ENCODE data around the gene CUL7. TPM values are rescaled to one million over a fixed set of nuclear protein-coding genes. Genes with fewer than 3 reads are reported as not detected.

The CUL7 gene
- total RNA-seq, 2 experiments from 2014 or later, result 13.9 TPM

DNA sequence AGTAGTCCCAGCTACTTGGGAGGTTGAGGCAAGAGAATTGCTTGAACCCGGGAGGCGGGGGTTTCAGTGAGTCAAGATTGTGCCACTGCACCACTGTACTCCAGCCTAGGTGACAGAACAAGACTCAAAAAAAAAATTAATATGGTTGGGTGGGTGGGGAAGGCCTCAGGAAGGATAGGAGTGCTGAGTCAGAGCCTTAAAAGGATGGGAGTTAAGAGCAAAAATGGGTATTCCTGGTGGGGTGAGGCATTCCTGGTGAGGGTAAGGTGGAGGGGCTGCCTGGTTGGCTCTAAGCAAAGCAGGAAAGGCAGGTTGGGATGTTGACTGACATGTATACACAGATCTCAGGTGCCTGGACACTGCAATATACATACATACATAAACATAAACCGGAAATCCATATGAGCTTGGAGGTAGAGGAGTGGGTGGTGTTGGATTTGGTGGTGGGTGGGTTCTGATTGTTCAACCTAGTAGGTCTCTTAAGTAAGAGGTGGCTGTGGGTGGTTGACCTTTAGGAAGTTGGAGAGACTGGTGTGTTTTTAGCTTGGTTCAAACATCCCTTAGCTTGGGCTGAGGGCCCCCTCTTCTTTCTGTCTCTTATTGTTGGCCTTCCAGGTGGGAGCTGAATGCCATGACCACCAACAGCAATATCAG is 33.5 kb downstream of the CUL7 start:
- TF ChIP-seq, protein P1, sequence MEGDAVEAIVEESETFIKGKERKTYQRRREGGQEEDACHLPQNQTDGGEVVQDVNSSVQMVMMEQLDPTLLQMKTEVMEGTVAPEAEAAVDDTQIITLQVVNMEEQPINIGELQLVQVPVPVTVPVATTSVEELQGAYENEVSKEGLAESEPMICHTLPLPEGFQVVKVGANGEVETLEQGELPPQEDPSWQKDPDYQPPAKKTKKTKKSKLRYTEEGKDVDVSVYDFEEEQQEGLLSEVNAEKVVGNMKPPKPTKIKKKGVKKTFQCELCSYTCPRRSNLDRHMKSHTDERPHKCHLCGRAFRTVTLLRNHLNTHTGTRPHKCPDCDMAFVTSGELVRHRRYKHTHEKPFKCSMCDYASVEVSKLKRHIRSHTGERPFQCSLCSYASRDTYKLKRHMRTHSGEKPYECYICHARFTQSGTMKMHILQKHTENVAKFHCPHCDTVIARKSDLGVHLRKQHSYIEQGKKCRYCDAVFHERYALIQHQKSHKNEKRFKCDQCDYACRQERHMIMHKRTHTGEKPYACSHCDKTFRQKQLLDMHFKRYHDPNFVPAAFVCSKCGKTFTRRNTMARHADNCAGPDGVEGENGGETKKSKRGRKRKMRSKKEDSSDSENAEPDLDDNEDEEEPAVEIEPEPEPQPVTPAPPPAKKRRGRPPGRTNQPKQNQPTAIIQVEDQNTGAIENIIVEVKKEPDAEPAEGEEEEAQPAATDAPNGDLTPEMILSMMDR (IDR thresholded peaks at IDR 0.05), result no peak
- POLR2A ChIA-PET, result interaction anchor here (1.1 to 2.8 kb wide), 8 partner anchors 13 to 123 kb away, joined by 3 to 9 read pairs (median 6); partner anchors contain the start of genes CNPY3, CUL7 and PEX6
- ATAC-seq (no peak), DNase-seq (no peak)
- Mint-ChIP-seq H3K4me3 (peak overlapping the region; percentile 85), H3K4me1 (ENCODE audit: low read depth) (peaks cover 42% of the 10 kb centered on the region), H3K9me3 (no peaks in the 10 kb centered on the region), H3K27me3 (no peaks in the 10 kb centered on the region), H3K36me3 (ENCODE audit: low read depth) (peaks cover 41% of the 10 kb centered on the region), H3K27ac (peak overlapping the region; percentile 63)
- intact Hi-C loops (cut with micrococcal nuclease), result no loop called here
- CTCF ChIA-PET, result interaction anchor here (0.8 to 2.7 kb wide), 6 partner anchors 16 to 209 kb away, joined by 3 to 12 read pairs (median 4); partner anchors contain the start of gene DNPH1

DNA sequence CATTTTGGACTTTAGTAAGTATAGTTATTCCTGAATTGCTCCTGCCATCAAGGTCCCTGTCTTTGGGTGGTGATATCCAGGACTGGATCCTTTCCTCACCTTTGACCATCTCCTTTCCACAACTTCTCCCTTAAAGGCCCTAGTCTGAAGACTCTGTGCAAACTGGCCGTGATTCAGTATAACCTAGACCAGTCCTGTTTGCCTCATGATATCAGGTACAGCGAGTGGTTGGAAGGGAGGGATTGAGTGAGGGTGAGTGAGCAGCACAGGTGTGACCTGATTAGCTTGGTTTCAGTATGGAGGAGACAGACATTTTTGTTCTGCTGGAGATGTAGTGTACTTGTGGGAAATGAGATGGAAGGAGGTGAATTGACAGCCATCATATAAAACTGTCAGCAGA is 34.5 kb downstream of the CUL7 start:
- DNase-seq, result no peak
- Mint-ChIP-seq H3K9me3 (no peaks in the 10 kb centered on the region), H3K27ac (no peak overlapping the region), H3K27me3 (no peaks in the 10 kb centered on the region), H3K4me1 (ENCODE audit: low read depth) (peaks cover 42% of the 10 kb centered on the region), H3K4me3 (no peak overlapping the region), H3K36me3 (ENCODE audit: low read depth) (peaks cover 31% of the 10 kb centered on the region)
- ChIA-PET CTCF (interaction anchor here (0.9 kb wide), 1 partner anchor 125 kb away, joined by 3 read pairs; no protein-coding TSS in a partner anchor), POLR2A (no interaction called here)
- intact Hi-C loops (cut with micrococcal nuclease), result no loop called here
- no peak for ATAC-seq
- TF ChIP-seq, protein P1 (IDR thresholded peaks at IDR 0.05), result no peak

DNA sequence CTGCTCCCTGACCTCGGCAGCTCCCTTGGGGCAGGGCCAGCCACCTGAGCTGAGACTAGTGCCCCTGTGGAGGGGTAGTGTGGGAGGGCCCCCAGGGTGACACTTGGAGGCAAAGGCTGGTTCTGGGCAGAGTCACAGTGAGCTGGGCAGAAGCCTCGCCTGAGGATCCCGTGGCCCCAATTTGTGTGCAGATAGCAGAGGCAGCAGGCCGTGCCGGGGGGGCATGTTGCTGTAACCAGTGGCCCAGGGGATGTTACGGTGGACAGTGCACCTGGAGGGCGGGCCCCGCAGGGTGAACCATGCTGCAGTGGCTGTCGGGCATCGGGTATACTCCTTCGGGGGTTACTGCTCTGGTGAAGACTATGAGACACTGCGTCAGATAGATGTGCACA is 36.7 kb downstream of the CUL7 start:
- CTCF ChIA-PET, result no interaction called here
- no peak overlapping the region for H3K4me3 Mint-ChIP-seq
- H3K36me3 Mint-ChIP-seq (ENCODE audit: low read depth), result peaks cover 46% of the 10 kb centered on the region

DNA sequence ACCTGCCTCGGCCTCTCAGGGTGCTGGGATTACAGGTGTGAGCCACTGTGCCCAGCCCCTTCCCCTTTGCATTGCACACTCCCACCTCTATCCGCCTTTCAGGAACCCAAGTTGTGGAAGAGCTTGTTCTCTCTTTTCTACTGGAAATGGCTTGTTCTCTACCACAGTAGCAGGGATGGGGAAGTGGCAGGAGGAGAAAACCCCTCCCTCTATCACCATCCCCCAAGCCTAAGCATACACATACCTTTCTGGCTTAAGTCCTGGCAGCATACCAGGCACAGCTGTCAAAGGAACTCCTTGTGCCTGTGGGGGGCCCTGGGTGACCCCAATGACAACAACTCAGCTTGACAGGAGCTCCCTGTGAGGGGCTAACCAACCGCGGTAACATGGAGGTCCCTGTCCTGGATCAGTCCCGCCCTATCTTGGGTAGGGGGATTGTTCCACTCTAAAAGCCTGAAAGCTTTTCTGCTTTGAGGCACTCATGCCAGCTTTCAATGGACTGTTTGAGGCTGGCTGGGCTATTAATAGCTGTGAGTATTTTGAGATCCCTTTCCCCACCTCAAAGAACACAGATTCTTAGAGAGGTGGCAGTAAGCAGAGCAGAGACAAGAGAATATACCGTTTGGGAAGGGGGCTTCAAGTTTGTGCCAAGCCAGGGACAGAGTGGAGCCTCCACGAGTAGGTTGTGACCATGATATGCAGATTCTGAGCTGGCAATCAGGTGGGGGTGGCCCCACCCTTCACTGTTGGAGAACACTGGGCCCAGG is 37.3 kb downstream of the CUL7 start:
- peak overlapping the region; percentile 27 for H3K4me3 Mint-ChIP-seq
- TF ChIP-seq, protein P1 (IDR thresholded peaks at IDR 0.05), result no peak
- DNase-seq (no peak), ATAC-seq (no peak)
- ChIA-PET CTCF (interaction anchor here (0.8 kb wide), 2 partner anchors 20 to 127 kb away, joined by 3 read pairs; no protein-coding TSS in a partner anchor), POLR2A (interaction anchor here (0.6 to 0.9 kb wide), 3 partner anchors 18 to 650 kb away, joined by 3 read pairs; partner anchors contain the start of gene PEX6)
- peak overlapping the region; percentile 22 for H3K27ac Mint-ChIP-seq
- intact Hi-C loops (cut with micrococcal nuclease), result no loop called here
- no peaks in the 10 kb centered on the region for H3K9me3 Mint-ChIP-seq
- peaks cover 57% of the 10 kb centered on the region for H3K4me1 Mint-ChIP-seq (ENCODE audit: low read depth)
- H3K36me3 Mint-ChIP-seq (ENCODE audit: low read depth), result peaks cover 51% of the 10 kb centered on the region
- no peaks in the 10 kb centered on the region for H3K27me3 Mint-ChIP-seq

More for the DNA sequence above, 36.7 kb downstream of the CUL7 start:
- Mint-ChIP-seq H3K9me3 (no peaks in the 10 kb centered on the region), H3K27ac (peak overlapping the region; percentile 22), H3K4me1 (ENCODE audit: low read depth) (peaks cover 51% of the 10 kb centered on the region), H3K27me3 (no peaks in the 10 kb centered on the region)
- DNase-seq, result no peak
- TF ChIP-seq, protein P1 (IDR thresholded peaks at IDR 0.05), result no peak
- POLR2A ChIA-PET, result interaction anchor here (0.6 kb wide), 1 partner anchor 649 kb away, joined by 3 read pairs; no protein-coding TSS in a partner anchor
- ATAC-seq, result no peak
- intact Hi-C loops (cut with micrococcal nuclease), result no loop called here

Data from activated CD8-positive, alpha-beta T cell treated with anti-CD3 and anti-CD28 coated beads for 36 hours (primary cell).